PC-9 (cell line): ENCODE measurements around the gene ZCCHC8. TPM values are rescaled to one million over a fixed set of nuclear protein-coding genes. Genes with fewer than 3 reads are reported as not detected.

ENCODE experiments used
- BruUV-seq: library from RNA; stranded (reverse); fragments of 400-500 nt; replicated peaks from 2 replicates; lab custom pipeline; 2021; lab: Mats Ljungman, UMichigan
- CTCF ChIA-PET: fragments of 300-600 bp; sonication (Branson Sonifier 250); formaldehyde crosslinking; loops from one replicate; lab custom pipeline; 2022; ENCODE audit warnings: antibody characterized with exemption; lab: Charles Lee
- POLR2A ChIA-PET: fragments of 300-600 bp; sonication (Branson Sonifier 250); formaldehyde crosslinking; loops from one replicate; lab custom pipeline; 2022; ENCODE audit warnings: antibody characterized with exemption; ENCODE audit not compliant: unreplicated experiment; lab: Charles Lee
- DNase-seq, 2 experiments: peaks; one replicate each; pipeline versions ENCODE4 v3.0.0 to v3.0.0-alpha.2; 2015 to 2022; ENCODE audit warnings: mixed read lengths in 1 of 2
- H2AFZ ChIP-seq: fragments of 200-600 bp; sonication (generic); 2 replicates; pipeline ENCODE4 v1.8.1; 2017; ENCODE audit warnings: antibody characterized with exemption
- H3F3A ChIP-seq: fragments of 200-600 bp; sonication (generic); 2 replicates; pipeline ENCODE4 v1.8.1; 2017; ENCODE audit warnings: antibody characterized with exemption, mild to moderate bottlenecking, low read depth; ENCODE audit not compliant: insufficient read depth
- H3K27ac ChIP-seq: fragments of 200-600 bp; sonication (generic); 2 replicates; pipeline ENCODE4 v1.6.1; 2016; ENCODE audit warnings: mixed run types
- H3K27me3 ChIP-seq: fragments of 200-600 bp; sonication (generic); 2 replicates; pipeline ENCODE4 v1.6.1; 2016; ENCODE audit warnings: low read depth, mixed run types; ENCODE audit not compliant: insufficient read depth
- H3K36me3 ChIP-seq: fragments of 200-600 bp; sonication (generic); 2 replicates; pipeline ENCODE4 v1.6.1; 2016; ENCODE audit warnings: low read depth, mixed run types
- H3K4me1 ChIP-seq: fragments of 200-600 bp; sonication (generic); replicated peaks from 2 replicates; pipeline ENCODE4 v1.6.1; 2016; ENCODE audit warnings: mixed run types; ENCODE audit not compliant: insufficient read depth
- H3K4me2 ChIP-seq: fragments of 200-600 bp; sonication (generic); 2 replicates; pipeline ENCODE4 v1.6.1; 2017; ENCODE audit warnings: mixed run types
- H3K4me3 ChIP-seq: fragments of 200-600 bp; sonication (generic); 2 replicates; pipeline ENCODE4 v1.6.1; 2016; ENCODE audit warnings: mixed run types
- H3K79me2 ChIP-seq: fragments of 200-600 bp; sonication (generic); 2 replicates; pipeline ENCODE4 v1.6.1; 2017; ENCODE audit warnings: low read depth, mixed run types
- H3K9me2 ChIP-seq: fragments of 200-600 bp; sonication (generic); 2 replicates; pipeline ENCODE4 v1.8.1; 2017; ENCODE audit warnings: mild to moderate bottlenecking; ENCODE audit not compliant: insufficient read depth
- H3K9me3 ChIP-seq: fragments of 200-600 bp; sonication (generic); 2 replicates; pipeline ENCODE4 v1.8.1; 2016; ENCODE audit warnings: low read depth; ENCODE audit not compliant: insufficient read depth
- H4K20me1 ChIP-seq: fragments of 200-600 bp; sonication (generic); 2 replicates; pipeline ENCODE4 v1.8.1; 2017; ENCODE audit not compliant: insufficient read depth
- CTCF ChIP-seq: fragments of 200-600 bp; sonication (generic); conservative IDR thresholded peaks from 2 replicates; pipeline ENCODE4 v1.6.1; 2017; ENCODE audit warnings: mixed run types, antibody characterized with exemption, mild to moderate bottlenecking, moderate library complexity
- EZH2 ChIP-seq: fragments of 200-600 bp; sonication (generic); IDR thresholded peaks from 2 replicates; pipeline ENCODE4 v1.8.0; 2017; ENCODE audit warnings: antibody characterized with exemption, low read depth
- intact Hi-C: fragments of 100-400 bp; cut with micrococcal nuclease; formaldehyde crosslinking; loops from one replicate; pipeline ENCODE4 v1.10.0; 2022; ENCODE audit not compliant: unreplicated experiment
- total RNA-seq: library from RNA; stranded (reverse); gene quantifications from 2 replicates; pipeline ENCODE4 v1.2.3, GENCODE V29; 2021

The ZCCHC8 gene
- total RNA-seq, 1 experiment from 2014 or later: 24.3 TPM

GRCh38 chr12:122457627-122458026, 43.1 kb downstream of the ZCCHC8 start:
- H3K4me1 ChIP-seq: 0 out of 2 replicates have a peak, but pooled peaks cover 12% of the 10 kb centered on the region
- H3K36me3 ChIP-seq: no peaks in the 10 kb centered on the region
- H3K9me3 ChIP-seq: no peaks in the 10 kb centered on the region
- H3K4me3 ChIP-seq: no peak overlapping the region
- no peak overlapping the region for H3K27ac ChIP-seq
- peaks cover 11% of the 10 kb centered on the region for H3F3A ChIP-seq
- H3K9me2 ChIP-seq: no peaks in the 10 kb centered on the region
- H4K20me1 ChIP-seq: no peaks in the 10 kb centered on the region
- TF ChIP-seq EZH2: no peak
- no peak for TF ChIP-seq CTCF
- BruUV-seq: no TSS peak
- no peaks in the 10 kb centered on the region for H3K27me3 ChIP-seq
- no peaks in the 10 kb centered on the region for H3K79me2 ChIP-seq
- DNase-seq: no peak
- ChIA-PET CTCF (no interaction called here), POLR2A (no interaction called here)
- intact Hi-C loops: no loop called here
- H2AFZ ChIP-seq: no peak overlapping the region
- no peak overlapping the region for H3K4me2 ChIP-seq

- intact Hi-C loops: no loop called here
- H4K20me1 ChIP-seq: no peaks in the 10 kb centered on the region
- H3K4me3 ChIP-seq: no peak overlapping the region
- H3K4me2 ChIP-seq: no peak overlapping the region
- no peaks in the 10 kb centered on the region for H3K79me2 ChIP-seq
- H3F3A ChIP-seq: peaks cover 8% of the 10 kb centered on the region; the same call in 1 of the 2 replicates
- peaks cover 10% of the 10 kb centered on the region for H3K4me1 ChIP-seq
- H2AFZ ChIP-seq: no peak overlapping the region
- no TSS peak for BruUV-seq
- H3K36me3 ChIP-seq: no peaks in the 10 kb centered on the region
- no peaks in the 10 kb centered on the region for H3K9me2 ChIP-seq
- H3K27ac ChIP-seq: no peak overlapping the region
- H3K9me3 ChIP-seq: no peaks in the 10 kb centered on the region
- H3K27me3 ChIP-seq: no peaks in the 10 kb centered on the region
- CTCF ChIA-PET: no interaction called here
- TF ChIP-seq EZH2: no peak
- TF ChIP-seq CTCF: no peak
- POLR2A ChIA-PET: interaction anchor here (0.6 kb wide), 2 partner anchors 62 to 315 kb away, joined by 3 to 4 read pairs; no protein-coding TSS in a partner anchor
- DNase-seq: no peak
Measured at GRCh38 chr12:122454739-122455138, 46.0 kb downstream of the ZCCHC8 start.

- TF ChIP-seq CTCF (no peak), EZH2 (no peak)
- intact Hi-C loops: no loop called here
- no peaks in the 10 kb centered on the region for H3K27me3 ChIP-seq
- CTCF ChIA-PET: no interaction called here
- H3K9me2 ChIP-seq: no peaks in the 10 kb centered on the region
- no peaks in the 10 kb centered on the region for H3K36me3 ChIP-seq
- peaks cover 12% of the 10 kb centered on the region for H3K4me1 ChIP-seq
- DNase-seq: no peak
- no peaks in the 10 kb centered on the region for H4K20me1 ChIP-seq
- H2AFZ ChIP-seq: no peak overlapping the region
- H3K27ac ChIP-seq: no peak overlapping the region
- H3F3A ChIP-seq: peaks cover 10% of the 10 kb centered on the region; the same call in 1 of the 2 replicates
- BruUV-seq: no TSS peak
- POLR2A ChIA-PET: interaction anchor here (0.6 kb wide), 2 partner anchors 62 to 315 kb away, joined by 3 to 4 read pairs; no protein-coding TSS in a partner anchor
- no peaks in the 10 kb centered on the region for H3K79me2 ChIP-seq
- no peak overlapping the region for H3K4me2 ChIP-seq
- no peak overlapping the region for H3K4me3 ChIP-seq
- no peaks in the 10 kb centered on the region for H3K9me3 ChIP-seq
Measured at GRCh38 chr12:122454250-122454721, 46.4 kb downstream of the ZCCHC8 start.
